Measurements from ENCODE around the gene NINJ1. TPM values are rescaled to one million over a fixed set of nuclear protein-coding genes. Genes with fewer than 3 reads are reported as not detected.

NINJ1 gene
- total and polyA plus RNA-seq, 3 donors from 2014 or later = 99.3 to 152 (median 148) TPM

- Histone ChIP-seq H3K27ac (peak overlapping the region; percentile 94), H3K4me1 (peaks cover 51% of the 10 kb centered on the region), H3K4me3 (peak overlapping the region in 1 of 2 donors; percentile 93), H3K9me3 (no peaks in the 10 kb centered on the region), H3K27me3 (no peaks in the 10 kb centered on the region), H3K36me3 (ENCODE audit: low read depth, missing control alignments) (no peaks in the 10 kb centered on the region)
- 62 to 74% methylated on average over 8 to 11 of the region's 11 CpGs for WGBS, 2 donors
- peak; percentile 51 for DNase-seq
- intact Hi-C loops (cut with DNase I; ENCODE audit: low total_unique reads) = no loop called here
- no peak for TF ChIP-seq POLR2A (IDR thresholded peaks at IDR 0.05)
- TF ChIP-seq CTCF (IDR thresholded peaks at IDR 0.05) = no peak
These were observed 36.4 kb downstream of the NINJ1 start for GRCh38 chr9:93097511-93098201.

- WGBS, 2 donors = 4 to 6% methylated on average over 12 to 16 of the region's 16 CpGs
- no peaks in the 10 kb centered on the region for H3K36me3 ChIP-seq (ENCODE audit: low read depth, missing control alignments)
- no peaks in the 10 kb centered on the region for H3K9me3 ChIP-seq
- H3K27ac ChIP-seq = peak overlapping the region; percentile 94
- TF ChIP-seq CTCF (IDR thresholded peaks at IDR 0.05) = no peak
- TF ChIP-seq POLR2A (IDR thresholded peaks at IDR 0.05) = no peak
- no peaks in the 10 kb centered on the region for H3K27me3 ChIP-seq
- peaks cover 52% of the 10 kb centered on the region for H3K4me1 ChIP-seq
- DNase-seq = no peak
- intact Hi-C loops (cut with DNase I; ENCODE audit: low total_unique reads) = no loop called here
- H3K4me3 ChIP-seq = peak overlapping the region; percentile 93 to 96
These were observed 37.2 kb downstream of the NINJ1 start for GRCh38 chr9:93096811-93097382.

GRCh38 chr9:93096131-93096802 is 37.8 kb downstream of the NINJ1 start, which contains the start of gene CARD19:
Gene CARD19 (plus strand): TSS chr9:93096217. CDS start chr9:93096346, 129 bp downstream.
- no peaks in the 10 kb centered on the region for H3K36me3 ChIP-seq (ENCODE audit: low read depth, missing control alignments)
- DNase-seq = peak; percentile 66
- intact Hi-C loops (cut with DNase I; ENCODE audit: low total_unique reads) = no loop called here
- no peaks in the 10 kb centered on the region for H3K9me3 ChIP-seq
- TF ChIP-seq CTCF (IDR thresholded peaks at IDR 0.05) = no peak
- TF ChIP-seq POLR2A (IDR thresholded peaks at IDR 0.05) = peak; percentile 94
- peak within 1 kb of the TSS; percentile 94 to 99 for H3K27ac ChIP-seq
- no peaks in the 10 kb centered on the region for H3K27me3 ChIP-seq
- peak within 1 kb of the TSS; percentile 93 to 96 for H3K4me3 ChIP-seq
- peaks cover 52% of the 10 kb centered on the region for H3K4me1 ChIP-seq
- 0% methylated on average over 11 to 53 of the region's 65 CpGs for WGBS, 2 donors

GRCh38 chr9:93095205-93096130 is 38.6 kb downstream of the NINJ1 start:
- H3K9me3 ChIP-seq = no peaks in the 10 kb centered on the region
- WGBS, 2 donors = 0 to 3% methylated on average over 13 to 79 of the region's 95 CpGs
- H3K27me3 ChIP-seq = no peaks in the 10 kb centered on the region
- peaks cover 52% of the 10 kb centered on the region for H3K4me1 ChIP-seq
- intact Hi-C loops (cut with DNase I; ENCODE audit: low total_unique reads) = no loop called here
- DNase-seq = peak; percentile 100
- peak overlapping the region; percentile 94 to 99 for H3K27ac ChIP-seq
- no peaks in the 10 kb centered on the region for H3K36me3 ChIP-seq (ENCODE audit: low read depth, missing control alignments)
- no peak for TF ChIP-seq CTCF (IDR thresholded peaks at IDR 0.05)
- no peak for TF ChIP-seq POLR2A (IDR thresholded peaks at IDR 0.05)
- H3K4me3 ChIP-seq = peak overlapping the region; percentile 93 to 96
